ENCODE data around the gene FAM177A1. TPM values are rescaled to one million over a fixed set of nuclear protein-coding genes. Genes with fewer than 3 reads are reported as not detected.

The FAM177A1 gene
- total and polyA plus RNA-seq, 2 experiments from 2014 or later: 30.1 to 47.3 TPM

GRCh38 chr14:35042632-35043031 lies 3.4 kb upstream of the FAM177A1 start:
- TF ChIP-seq CTCF (IDR thresholded peaks at IDR 0.05; ENCODE audit: low read depth, low read length): no peak
- H3K4me1 ChIP-seq (ENCODE audit: low read depth): no peaks in the 10 kb centered on the region
- no peak for DNase-seq (ENCODE audit: low read depth in 1 of 2, low spot score in 1 of 2)
- H3K9me3 ChIP-seq (ENCODE audit: low read depth): no peaks in the 10 kb centered on the region
- H3K36me3 ChIP-seq: no peaks in the 10 kb centered on the region
- H3K27me3 ChIP-seq: no peaks in the 10 kb centered on the region
- no peak overlapping the region for H3K4me3 ChIP-seq
- no peak overlapping the region for H3K27ac ChIP-seq

GRCh38 chr14:35043046-35043445 lies 3.0 kb upstream of the FAM177A1 start:
- DNase-seq (ENCODE audit: low read depth in 1 of 2, low spot score in 1 of 2): no peak
- no peaks in the 10 kb centered on the region for H3K9me3 ChIP-seq (ENCODE audit: low read depth)
- no peaks in the 10 kb centered on the region for H3K27me3 ChIP-seq
- TF ChIP-seq CTCF (IDR thresholded peaks at IDR 0.05; ENCODE audit: low read depth, low read length): no peak
- H3K36me3 ChIP-seq: no peaks in the 10 kb centered on the region
- H3K4me3 ChIP-seq: no peak overlapping the region
- H3K27ac ChIP-seq: no peak overlapping the region
- H3K4me1 ChIP-seq (ENCODE audit: low read depth): no peaks in the 10 kb centered on the region

- no peaks in the 10 kb centered on the region for H3K4me1 ChIP-seq (ENCODE audit: low read depth)
- no peaks in the 10 kb centered on the region for H3K9me3 ChIP-seq (ENCODE audit: low read depth)
- H3K27me3 ChIP-seq: no peaks in the 10 kb centered on the region
- peak in 1 of 2 donors; percentile 81 for DNase-seq (ENCODE audit: low read depth in 1 of 2, low spot score in 1 of 2)
- peak overlapping the region; percentile 93 for H3K27ac ChIP-seq
- no peaks in the 10 kb centered on the region for H3K36me3 ChIP-seq
- peak overlapping the region; percentile 68 for H3K4me3 ChIP-seq
- no peak for TF ChIP-seq CTCF (IDR thresholded peaks at IDR 0.05; ENCODE audit: low read depth, low read length)
Measured at GRCh38 chr14:35044939-35045797, 904 bp upstream of the FAM177A1 start.

- Histone ChIP-seq H3K27me3 (no peaks in the 10 kb centered on the region), H3K36me3 (no peaks in the 10 kb centered on the region), H3K27ac (peak overlapping the region; percentile 93), H3K9me3 (ENCODE audit: low read depth) (no peaks in the 10 kb centered on the region), H3K4me3 (peak overlapping the region; percentile 68), H3K4me1 (ENCODE audit: low read depth) (no peaks in the 10 kb centered on the region)
- no peak for DNase-seq (ENCODE audit: low read depth in 1 of 2, low spot score in 1 of 2)
- TF ChIP-seq CTCF (IDR thresholded peaks at IDR 0.05; ENCODE audit: low read depth, low read length): no peak
Measured at GRCh38 chr14:35045798-35046047, 349 bp upstream of the FAM177A1 start.

- no peak for TF ChIP-seq CTCF (IDR thresholded peaks at IDR 0.05; ENCODE audit: low read depth, low read length)
- H3K4me1 ChIP-seq (ENCODE audit: low read depth): no peaks in the 10 kb centered on the region
- H3K9me3 ChIP-seq (ENCODE audit: low read depth): no peaks in the 10 kb centered on the region
- peak overlapping the region; percentile 68 for H3K4me3 ChIP-seq
- H3K27ac ChIP-seq: peak overlapping the region; percentile 93
- DNase-seq (ENCODE audit: low read depth in 1 of 2, low spot score in 1 of 2): no peak
- no peaks in the 10 kb centered on the region for H3K27me3 ChIP-seq
- H3K36me3 ChIP-seq: no peaks in the 10 kb centered on the region
Measured at GRCh38 chr14:35046751-35047536, 872 bp downstream of the FAM177A1 start.
